ENCODE data around the gene IQGAP2.

DNA sequence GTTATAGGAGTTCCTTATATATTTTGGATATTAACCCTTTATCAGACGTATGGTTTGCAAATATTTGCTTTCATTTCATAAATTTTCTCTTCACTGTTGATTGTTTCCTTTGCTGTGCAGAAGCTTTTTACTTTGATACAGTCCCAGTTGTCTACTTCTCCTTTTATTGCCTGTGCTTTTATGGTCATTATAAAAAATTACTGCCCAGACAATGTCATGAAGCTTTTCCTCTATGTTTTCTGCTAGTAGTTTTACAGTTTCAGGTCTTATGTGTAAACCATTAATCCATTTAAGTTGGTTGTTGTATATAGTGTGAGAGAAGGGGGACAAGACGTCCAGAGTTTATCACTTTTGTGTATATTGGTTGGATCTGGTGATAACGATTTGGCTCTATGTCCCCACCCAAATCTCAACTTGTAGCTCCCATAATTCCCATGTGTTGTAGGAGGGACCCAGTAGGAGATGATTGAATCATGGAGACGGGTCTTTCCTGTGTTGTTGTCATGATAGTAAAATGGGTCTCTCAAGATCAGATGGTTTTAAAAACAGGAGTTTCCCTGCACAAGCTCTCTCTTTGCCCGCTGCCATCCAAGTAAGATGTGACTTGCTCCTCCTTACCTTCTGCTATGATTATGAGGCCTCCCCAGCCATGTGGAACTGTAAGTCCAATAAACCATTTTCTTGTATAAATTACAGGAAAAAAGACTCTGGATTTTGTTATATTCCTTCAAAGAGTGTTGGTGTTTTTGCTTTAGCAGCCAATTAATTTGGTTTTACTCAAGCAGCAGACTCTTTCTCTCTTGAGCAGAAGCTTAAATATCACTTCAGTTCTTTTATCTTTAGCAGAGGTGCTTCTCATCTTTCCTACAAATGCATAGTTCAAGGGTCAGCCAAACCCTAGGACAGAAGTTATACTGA is 326.5 kb downstream of the IQGAP2 start:
- TF ChIP-seq CTCF (IDR thresholded peaks at IDR 0.05), result no peak
- TF ChIP-seq POLR2A (IDR thresholded peaks at IDR 0.05), result no peak

Data from right lobe of liver (tissue), 4 donors.